ENCODE results near the gene SND1. TPM values are rescaled to one million over a fixed set of nuclear protein-coding genes. Genes with fewer than 3 reads are reported as not detected.
"Not testable (repeated sequence)": the region's sequence is repeated elsewhere in the genome, so short reads cannot be mapped to it uniquely, and the experiment has no call there.

SND1 gene
- polyA plus RNA-seq, 3 donors = 67.1 to 171 (median 69.6) TPM

- WGBS, 3 donors = 83 to 100% (median 92%) methylated on average over 1 of the region's 1 CpG
- not testable (repeated sequence) for H3K27ac ChIP-seq (ENCODE audit: low read depth, low read length)
Observed at GRCh38 chr7:127963850-127964249, 311.9 kb downstream of the SND1 start.

- 82 to 96% (median 86%) methylated on average over 2 of the region's 2 CpGs for WGBS, 3 donors
- no peak overlapping the region for H3K27ac ChIP-seq (ENCODE audit: low read depth, low read length)
Observed at GRCh38 chr7:127967281-127967680, 315.3 kb downstream of the SND1 start.

- WGBS, 3 donors = 66 to 82% (median 70%) methylated on average over 2 of the region's 2 CpGs
- no peak overlapping the region for H3K27ac ChIP-seq (ENCODE audit: low read depth, low read length)
Observed at GRCh38 chr7:127968547-127968946, 316.6 kb downstream of the SND1 start.

GRCh38 chr7:127973832-127974231, 321.8 kb downstream of the SND1 start:
- no peak overlapping the region for H3K27ac ChIP-seq (ENCODE audit: low read depth, low read length)

GRCh38 chr7:127974446-127975035, 322.5 kb downstream of the SND1 start:
- 94 to 97% (median 95%) methylated on average over 5 of the region's 5 CpGs for WGBS, 3 donors
- no peak overlapping the region for H3K27ac ChIP-seq (ENCODE audit: low read depth, low read length)

- no peak overlapping the region for H3K27ac ChIP-seq (ENCODE audit: low read depth, low read length)
- 71 to 80% (median 74%) methylated on average over 6 of the region's 6 CpGs for WGBS, 3 donors
Observed at GRCh38 chr7:127976056-127976737, 324.2 kb downstream of the SND1 start.

- WGBS, 3 donors = 95 to 98% (median 95%) methylated on average over 7 of the region's 7 CpGs
- no peak overlapping the region for H3K27ac ChIP-seq (ENCODE audit: low read depth, low read length)
Observed at GRCh38 chr7:127976738-127977120, 324.7 kb downstream of the SND1 start.

- H3K27ac ChIP-seq (ENCODE audit: low read depth, low read length) = no peak overlapping the region
- 97 to 100% (median 98%) methylated on average over 4 of the region's 4 CpGs for WGBS, 3 donors
Observed at GRCh38 chr7:127978421-127978820, 326.4 kb downstream of the SND1 start.

GRCh38 chr7:127979113-127979727, 327.2 kb downstream of the SND1 start:
- no peak overlapping the region for H3K27ac ChIP-seq (ENCODE audit: low read depth, low read length)
- WGBS, 3 donors = 94 to 98% (median 98%) methylated on average over 9 of the region's 9 CpGs

- H3K27ac ChIP-seq (ENCODE audit: low read depth, low read length) = no peak overlapping the region
Observed at GRCh38 chr7:127979728-127980126, 327.7 kb downstream of the SND1 start.

GRCh38 chr7:127980901-127981300, 328.9 kb downstream of the SND1 start:
- no peak overlapping the region for H3K27ac ChIP-seq (ENCODE audit: low read depth, low read length)
- WGBS, 3 donors = 94 to 96% (median 96%) methylated on average over 1 of the region's 1 CpG

- 93 to 99% (median 95%) methylated on average over 4 of the region's 4 CpGs for WGBS, 3 donors
- no peak overlapping the region for H3K27ac ChIP-seq (ENCODE audit: low read depth, low read length)
Observed at GRCh38 chr7:127981965-127982364, 330.0 kb downstream of the SND1 start.

GRCh38 chr7:127983804-127984332, 331.9 kb downstream of the SND1 start:
- 41 to 95% (median 86%) methylated on average over 5 of the region's 5 CpGs for WGBS, 3 donors
- no peak overlapping the region for H3K27ac ChIP-seq (ENCODE audit: low read depth, low read length)

- 33 to 73% (median 64%) methylated on average over 4 of the region's 4 CpGs for WGBS, 3 donors
- H3K27ac ChIP-seq (ENCODE audit: low read depth, low read length) = no peak overlapping the region
Observed at GRCh38 chr7:127986581-127987521, 334.9 kb downstream of the SND1 start.

GRCh38 chr7:127988751-127989150, 336.8 kb downstream of the SND1 start:
- no peak overlapping the region for H3K27ac ChIP-seq (ENCODE audit: low read depth, low read length)
- 62 to 64% (median 64%) methylated on average over 1 of the region's 1 CpG for WGBS, 3 donors

GRCh38 chr7:127993317-127993716, 341.3 kb downstream of the SND1 start:
- no peak overlapping the region for H3K27ac ChIP-seq (ENCODE audit: low read depth, low read length)
- 80 to 98% (median 97%) methylated on average over 6 of the region's 6 CpGs for WGBS, 3 donors

- WGBS, 3 donors = 95 to 97% (median 96%) methylated on average over 5 of the region's 5 CpGs
- no peak overlapping the region for H3K27ac ChIP-seq (ENCODE audit: low read depth, low read length)
Observed at GRCh38 chr7:127993987-127994386, 342.0 kb downstream of the SND1 start.

GRCh38 chr7:127995156-127995880, 343.3 kb downstream of the SND1 start:
- no peak overlapping the region for H3K27ac ChIP-seq (ENCODE audit: low read depth, low read length)

More at GRCh38 chr7:127995156-127995880, 343.3 kb downstream of the SND1 start:
- WGBS, 3 donors = 52 to 57% (median 54%) methylated on average over 3 of the region's 3 CpGs

Measured in adipose tissue (tissue), 3 donors.